SK-N-SH (cell line): ENCODE results near the gene CD22. TPM values are rescaled to one million over a fixed set of nuclear protein-coding genes. Genes with fewer than 3 reads are reported as not detected.

Experiments used
- CTCF ChIA-PET: fragments of 300-600, 350-600 bp; formaldehyde crosslinking; extraction: SDS; loops from one replicate; lab custom pipeline; 2021; lab: Yijun Ruan, JAX
- POLR2A ChIA-PET: fragments of 350-600 bp; sonication (Branson Sonifier 250); formaldehyde crosslinking; extraction: SDS; loops from one replicate; lab custom pipeline; 2020; ENCODE audit warnings: antibody characterized with exemption, inconsistent platforms; lab: Yijun Ruan, JAX
- DNase-seq: peaks from one replicate; pipeline ENCODE4 v3.0.0; 2012
- H2AFZ ChIP-seq: fragments of 200-600 bp; sonication (generic); 2 replicates; pipeline ENCODE4 v1.8.1; 2016; ENCODE audit warnings: antibody characterized with exemption, mild to moderate bottlenecking, low read depth
- H3F3A ChIP-seq: fragments of 200-600 bp; sonication (generic); replicated peaks from 2 replicates; pipeline ENCODE3; 2016; ENCODE audit warnings: antibody characterized with exemption, mild to moderate bottlenecking; ENCODE audit not compliant: insufficient read depth
- H3K27ac ChIP-seq, 2 experiments: fragments of 200-500 bp in 1 of 2; fragments of 200-600 bp in 1 of 2; sonication (Bioruptor generic) in 1 of 2; sonication (generic), shearing (Covaris generic) in 1 of 2; 2 replicates each; pipeline versions ENCODE4 v1.5.1 to v1.6.1; 2014 to 2016; ENCODE audit warnings: low read depth in 2 of 2, inconsistent platforms in 1 of 2, low read length in 1 of 2, mild to moderate bottlenecking in 1 of 2, mixed read lengths in 1 of 2
- H3K27me3 ChIP-seq: fragments of 200-600 bp; sonication (generic), shearing (Covaris generic); 2 replicates; pipeline ENCODE4 v1.6.1; 2016; ENCODE audit warnings: mixed run types; ENCODE audit not compliant: insufficient read depth
- H3K36me3 ChIP-seq, 2 experiments: fragments of 200-500 bp in 1 of 2; fragments of 200-600 bp in 1 of 2; sonication (Bioruptor generic) in 1 of 2; sonication (generic) in 1 of 2; replicated peaks in 1 of 2; 2 replicates each; pipeline versions ENCODE3 to v1.5.1; 2014 to 2016; ENCODE audit warnings: low read length in 1 of 2, mild to moderate bottlenecking in 1 of 2; ENCODE audit not compliant: insufficient read depth in 2 of 2, control insufficient read depth in 1 of 2
- H3K4me1 ChIP-seq, 2 experiments: fragments of 200-500 bp in 1 of 2; fragments of 200-600 bp in 1 of 2; sonication (Bioruptor generic) in 1 of 2; sonication (generic), shearing (Covaris generic) in 1 of 2; 2 replicates each; pipeline versions ENCODE4 v1.5.1 to v1.6.1; 2014 to 2016; ENCODE audit warnings: low read depth in 1 of 2, low read length in 1 of 2, mixed run types in 1 of 2; ENCODE audit not compliant: insufficient read depth in 2 of 2, control insufficient read depth in 1 of 2
- H3K4me2 ChIP-seq: fragments of 200-600 bp; sonication (generic), shearing (Covaris generic); 2 replicates; pipeline ENCODE4 v1.6.1; 2017; ENCODE audit warnings: mixed run types
- H3K4me3 ChIP-seq, 2 experiments: fragments of 200-500 bp in 1 of 2; fragments of 200-600 bp in 1 of 2; sonication (Bioruptor generic) in 1 of 2; sonication (generic), shearing (Covaris generic) in 1 of 2; 2 replicates each; pipeline versions ENCODE4 v1.5.1 to v1.8.1; 2014 to 2016; ENCODE audit warnings: low read depth in 2 of 2, inconsistent platforms in 1 of 2, low read length in 1 of 2, mild to moderate bottlenecking in 1 of 2, mixed read lengths in 1 of 2, moderate library complexity in 1 of 2
- H3K79me2 ChIP-seq: fragments of 200-600 bp; sonication (generic); 2 replicates; pipeline ENCODE4 v1.8.1; 2017; ENCODE audit warnings: mild to moderate bottlenecking; ENCODE audit not compliant: insufficient read depth
- H3K9ac ChIP-seq: fragments of 200-600 bp; sonication (generic); 2 replicates; pipeline ENCODE4 v1.6.1; 2017; ENCODE audit warnings: mixed run types
- H3K9me2 ChIP-seq: fragments of 200-600 bp; sonication (generic); 2 replicates; pipeline ENCODE4 v1.6.1; 2017; ENCODE audit warnings: mixed run types
- H3K9me3 ChIP-seq: fragments of 200-600 bp; sonication (generic); 2 replicates; pipeline ENCODE4 v1.6.1; 2017; ENCODE audit warnings: mixed run types, mild to moderate bottlenecking, moderate library complexity
- H4K20me1 ChIP-seq: fragments of 200-600 bp; sonication (generic); 2 replicates; pipeline ENCODE4 v1.6.1; 2017; ENCODE audit warnings: mild to moderate bottlenecking, mixed run types; ENCODE audit not compliant: insufficient read depth
- ELF1 ChIP-seq: IDR thresholded peaks from 2 replicates; pipeline ENCODE4 v1.4.0; 2012
- EP300 ChIP-seq, 2 experiments: IDR thresholded peaks; 2 replicates each; pipeline versions ENCODE4 v1.4.0 to v1.6.1; 2012; ENCODE audit warnings: borderline replicate concordance in 1 of 2, low read depth in 1 of 2, low read length in 1 of 2
- FOXM1 ChIP-seq: IDR thresholded peaks from 2 replicates; pipeline ENCODE4 v1.4.0; 2012; ENCODE audit warnings: low read depth, mild to moderate bottlenecking
- MAX ChIP-seq: IDR thresholded peaks from 2 replicates; pipeline ENCODE4 v1.4.0; 2012; ENCODE audit warnings: low read depth
- NFIC ChIP-seq: IDR thresholded peaks from 2 replicates; pipeline ENCODE4 v1.4.0; 2012; ENCODE audit warnings: borderline replicate concordance
- USF2 ChIP-seq: fragments of 150-350 bp; IDR thresholded peaks from 2 replicates; pipeline ENCODE4 v1.6.1; 2017; ENCODE audit warnings: antibody characterized with exemption, low read length, low read depth, borderline replicate concordance
- WGBS: methylation state at CpG from one replicate; pipeline ENCODE4 v1.1.6; 2017; ENCODE audit warnings: low lambda C conversion rate; 5-methylcytosine and 5-hydroxymethylcytosine counted together
- polyA plus RNA-seq, 3 experiments: library from polyadenylated mRNA; depleted of rRNA; stranded (reverse); fragments of >200 nt; gene quantifications; 2 replicates each; pipeline ENCODE4 v1.2.3, GENCODE V29; 2012
- TF ChIP-seq, protein P1 (sequence below): IDR thresholded peaks from 2 replicates; pipeline ENCODE4; 2012
- TF ChIP-seq, protein P2 (sequence below): IDR thresholded peaks from 2 replicates; pipeline ENCODE4 v1.4.0; 2012; ENCODE audit warnings: low read depth, borderline replicate concordance

CD22 gene
- polyA plus RNA-seq, 1 of the 3 experiments (the other 2 are of a cell fraction) = 0.18 TPM

DNA sequence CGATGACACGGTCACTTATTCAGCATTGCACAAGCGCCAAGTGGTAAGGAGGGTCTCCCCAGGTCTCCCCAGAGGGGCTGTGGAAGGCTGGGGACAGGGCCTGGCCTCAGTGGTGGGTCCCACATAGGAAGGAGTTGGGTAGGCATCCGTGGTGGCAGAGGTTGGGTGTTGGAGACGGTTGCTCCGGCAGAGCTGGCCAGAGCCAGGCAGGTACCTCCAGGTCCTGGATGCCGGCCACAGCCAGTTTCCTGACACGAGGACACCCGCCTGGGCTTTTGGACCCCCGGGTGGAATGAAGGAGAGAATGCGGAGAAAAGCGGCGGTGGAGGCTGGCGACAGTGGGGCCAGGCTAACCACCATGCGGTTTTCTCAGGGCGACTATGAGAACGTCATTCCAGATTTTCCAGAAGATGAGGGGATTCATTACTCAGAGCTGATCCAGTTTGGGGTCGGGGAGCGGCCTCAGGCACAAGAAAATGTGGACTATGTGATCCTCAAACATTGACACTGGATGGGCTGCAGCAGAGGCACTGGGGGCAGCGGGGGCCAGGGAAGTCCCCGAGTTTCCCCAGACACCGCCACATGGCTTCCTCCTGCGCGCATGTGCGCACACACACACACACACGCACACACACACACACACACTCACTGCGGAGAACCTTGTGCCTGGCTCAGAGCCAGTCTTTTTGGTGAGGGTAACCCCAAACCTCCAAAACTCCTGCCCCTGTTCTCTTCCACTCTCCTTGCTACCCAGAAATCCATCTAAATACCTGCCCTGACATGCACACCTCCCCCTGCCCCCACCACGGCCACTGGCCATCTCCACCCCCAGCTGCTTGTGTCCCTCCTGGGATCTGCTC is 17.4 kb downstream of the CD22 start:
- 23% methylated on average over 27 of the region's 28 CpGs for WGBS
- H3K4me1 ChIP-seq = no peaks in the 10 kb centered on the region
- ChIA-PET POLR2A (no interaction called here), CTCF (interaction anchor here (0.8 to 1.8 kb wide), 4 partner anchors 19 to 149 kb away, joined by 3 to 5 read pairs (median 4); no protein-coding TSS in a partner anchor)
- H3K27ac ChIP-seq = no peak overlapping the region
- no peaks in the 10 kb centered on the region for H3K9me3 ChIP-seq
- no peak for DNase-seq
- H2AFZ ChIP-seq = no peak overlapping the region
- no peaks in the 10 kb centered on the region for H3K79me2 ChIP-seq
- H3K4me2 ChIP-seq = no peak overlapping the region
- no peaks in the 10 kb centered on the region for H3K36me3 ChIP-seq
- H4K20me1 ChIP-seq = no peaks in the 10 kb centered on the region
- H3K27me3 ChIP-seq = peaks cover 98% of the 10 kb centered on the region
- no peak overlapping the region for H3K9ac ChIP-seq
- no peaks in the 10 kb centered on the region for H3K9me2 ChIP-seq
- no peak overlapping the region for H3K4me3 ChIP-seq
- H3F3A ChIP-seq = no peaks in the 10 kb centered on the region
- TF ChIP-seq EP300 (IDR thresholded peaks at IDR 0.05; ENCODE audit: borderline replicate concordance in 1 of 2, low read depth in 1 of 2, low read length in 1 of 2) = no peak
- no peak for TF ChIP-seq NFIC
- no peak for TF ChIP-seq USF2
- TF ChIP-seq, protein P1, sequence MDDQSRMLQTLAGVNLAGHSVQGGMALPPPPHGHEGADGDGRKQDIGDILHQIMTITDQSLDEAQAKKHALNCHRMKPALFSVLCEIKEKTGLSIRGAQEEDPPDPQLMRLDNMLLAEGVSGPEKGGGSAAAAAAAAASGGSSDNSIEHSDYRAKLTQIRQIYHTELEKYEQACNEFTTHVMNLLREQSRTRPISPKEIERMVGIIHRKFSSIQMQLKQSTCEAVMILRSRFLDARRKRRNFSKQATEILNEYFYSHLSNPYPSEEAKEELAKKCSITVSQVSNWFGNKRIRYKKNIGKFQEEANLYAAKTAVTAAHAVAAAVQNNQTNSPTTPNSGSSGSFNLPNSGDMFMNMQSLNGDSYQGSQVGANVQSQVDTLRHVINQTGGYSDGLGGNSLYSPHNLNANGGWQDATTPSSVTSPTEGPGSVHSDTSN = no peak
- no peak for TF ChIP-seq FOXM1
- no peak for TF ChIP-seq MAX
- TF ChIP-seq ELF1 = no peak

DNA sequence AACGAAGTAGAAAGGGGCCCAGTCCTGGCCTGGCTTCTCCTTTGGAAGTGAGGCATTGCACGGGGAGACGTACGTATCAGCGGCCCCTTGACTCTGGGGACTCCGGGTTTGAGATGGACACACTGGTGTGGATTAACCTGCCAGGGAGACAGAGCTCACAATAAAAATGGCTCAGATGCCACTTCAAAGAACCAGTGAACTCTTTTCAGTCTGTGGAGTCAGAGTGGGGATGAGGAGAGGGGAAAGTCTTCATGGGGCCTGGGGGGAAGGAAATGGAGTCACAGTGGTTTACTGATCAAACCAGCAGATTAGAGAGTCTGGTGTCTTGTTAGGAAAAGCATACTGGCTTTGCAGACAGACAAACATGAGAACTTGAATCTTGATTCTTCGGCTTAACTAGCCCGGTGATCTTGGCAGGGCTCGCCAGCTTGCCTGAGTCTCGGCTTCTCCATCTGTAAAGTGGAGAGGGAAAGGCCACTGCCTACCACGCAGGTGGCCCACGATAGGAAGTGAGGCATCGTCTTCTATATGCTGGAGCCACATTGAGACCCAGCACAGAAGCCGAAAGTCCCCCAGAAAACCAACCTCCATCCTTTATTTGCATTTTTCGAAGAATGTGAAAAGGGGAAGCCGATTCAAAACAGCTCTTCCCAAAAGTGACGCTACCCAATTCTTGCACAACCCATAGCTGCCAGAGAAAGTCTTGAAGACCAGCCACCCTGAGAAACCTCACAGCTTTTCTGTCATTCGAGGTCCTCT is 18.4 kb downstream of the CD22 start, which contains the start of gene FFAR1:
TSS of gene FFAR1 (plus strand) at position 732 of the 759 bp plus-strand sequence. CDS start 3,650 bp downstream, outside the sequence.
- Histone ChIP-seq H2AFZ (no peak within 1 kb of the TSS), H4K20me1 (no peaks in the 10 kb centered on the region), H3K4me2 (no peak within 1 kb of the TSS), H3K9ac (no peak within 1 kb of the TSS), H3F3A (no peaks in the 10 kb centered on the region), H3K4me3 (no peak within 1 kb of the TSS), H3K4me1 (no peaks in the 10 kb centered on the region), H3K9me2 (no peaks in the 10 kb centered on the region), H3K79me2 (no peaks in the 10 kb centered on the region), H3K9me3 (no peaks in the 10 kb centered on the region), H3K27ac (no peak within 1 kb of the TSS), H3K27me3 (peaks cover 91% of the 10 kb centered on the region), H3K36me3 (no peaks in the 10 kb centered on the region)
- 21% methylated on average over 18 of the region's 18 CpGs for WGBS
- CTCF ChIA-PET = interaction anchor here (1.3 to 3.3 kb wide), 3 partner anchors 121 to 148 kb away, joined by 3 to 16 read pairs (median 4); no protein-coding TSS in a partner anchor
- POLR2A ChIA-PET = no interaction called here
- TF ChIP-seq, protein P2, sequence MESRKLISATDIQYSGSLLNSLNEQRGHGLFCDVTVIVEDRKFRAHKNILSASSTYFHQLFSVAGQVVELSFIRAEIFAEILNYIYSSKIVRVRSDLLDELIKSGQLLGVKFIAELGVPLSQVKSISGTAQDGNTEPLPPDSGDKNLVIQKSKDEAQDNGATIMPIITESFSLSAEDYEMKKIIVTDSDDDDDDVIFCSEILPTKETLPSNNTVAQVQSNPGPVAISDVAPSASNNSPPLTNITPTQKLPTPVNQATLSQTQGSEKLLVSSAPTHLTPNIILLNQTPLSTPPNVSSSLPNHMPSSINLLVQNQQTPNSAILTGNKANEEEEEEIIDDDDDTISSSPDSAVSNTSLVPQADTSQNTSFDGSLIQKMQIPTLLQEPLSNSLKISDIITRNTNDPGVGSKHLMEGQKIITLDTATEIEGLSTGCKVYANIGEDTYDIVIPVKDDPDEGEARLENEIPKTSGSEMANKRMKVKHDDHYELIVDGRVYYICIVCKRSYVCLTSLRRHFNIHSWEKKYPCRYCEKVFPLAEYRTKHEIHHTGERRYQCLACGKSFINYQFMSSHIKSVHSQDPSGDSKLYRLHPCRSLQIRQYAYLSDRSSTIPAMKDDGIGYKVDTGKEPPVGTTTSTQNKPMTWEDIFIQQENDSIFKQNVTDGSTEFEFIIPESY = no peak
- DNase-seq = no peak
